G401 (cell line): ENCODE results near the gene CHIC2. TPM values are rescaled to one million over a fixed set of nuclear protein-coding genes. Genes with fewer than 3 reads are reported as not detected.

ENCODE experiments used
- DNase-seq: peaks from one replicate; pipeline ENCODE4 v3.0.0-alpha.2; 2015; ENCODE audit warnings: low spot score
- in situ Hi-C: cut with HindIII; loops from 2 replicates; pipeline ENCODE4 v1.10.0; 2016; ENCODE audit warnings: low sequenced_read_pairs, mixed read lengths
- total RNA-seq: library from RNA; depleted of rRNA; stranded (reverse); fragments of >200 nt; shearing (Covaris generic); gene quantifications from 2 replicates; pipeline ENCODE4 v1.2.3, GENCODE V29; 2014; rRNA removed

Gene CHIC2
- total RNA-seq, 1 experiment from 2014 or later = 27.4 TPM

DNA sequence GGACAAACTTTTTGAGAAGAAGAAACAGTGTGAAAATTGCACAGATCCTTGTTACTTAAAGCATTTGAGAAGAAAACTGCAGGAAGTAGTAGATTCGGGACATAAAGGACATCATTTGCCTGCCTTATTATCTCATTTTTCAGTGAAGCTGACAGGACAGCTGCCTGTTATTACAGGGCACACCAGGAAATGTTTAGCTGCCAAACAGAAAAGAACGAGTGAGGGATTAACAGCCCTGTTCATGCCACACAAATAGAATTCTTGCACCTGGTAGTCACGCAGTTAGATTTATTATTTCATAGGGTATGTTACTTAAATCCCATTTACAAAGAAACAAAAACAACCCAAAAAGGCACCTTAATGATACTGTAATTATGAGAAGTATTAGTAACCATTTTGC is 100.6 kb downstream of the CHIC2 start:
- in situ Hi-C loops = no loop called here

DNA sequence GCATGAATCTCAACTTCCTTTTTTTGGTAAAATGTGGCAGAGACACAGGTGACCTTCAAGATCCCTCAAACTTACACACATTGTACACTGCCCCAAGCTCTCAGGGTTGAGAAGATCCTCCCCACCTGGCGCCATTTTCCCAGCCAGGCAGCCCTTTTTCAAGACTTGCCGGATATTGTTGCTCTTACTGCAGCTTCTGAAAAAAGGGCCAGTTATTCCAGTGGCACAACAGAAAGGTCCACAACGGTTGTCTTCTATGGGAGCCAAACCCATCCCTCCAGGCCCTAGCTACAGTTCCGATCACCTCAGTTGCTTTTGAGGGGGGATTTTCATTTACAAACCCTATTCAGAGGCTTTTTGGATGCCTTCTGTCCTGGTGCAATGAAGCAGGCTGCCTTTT is 101.1 kb downstream of the CHIC2 start:
- no peak for DNase-seq
- in situ Hi-C loops = no loop called here

More for the DNA sequence above, 100.6 kb downstream of the CHIC2 start:
- no peak for DNase-seq

DNA sequence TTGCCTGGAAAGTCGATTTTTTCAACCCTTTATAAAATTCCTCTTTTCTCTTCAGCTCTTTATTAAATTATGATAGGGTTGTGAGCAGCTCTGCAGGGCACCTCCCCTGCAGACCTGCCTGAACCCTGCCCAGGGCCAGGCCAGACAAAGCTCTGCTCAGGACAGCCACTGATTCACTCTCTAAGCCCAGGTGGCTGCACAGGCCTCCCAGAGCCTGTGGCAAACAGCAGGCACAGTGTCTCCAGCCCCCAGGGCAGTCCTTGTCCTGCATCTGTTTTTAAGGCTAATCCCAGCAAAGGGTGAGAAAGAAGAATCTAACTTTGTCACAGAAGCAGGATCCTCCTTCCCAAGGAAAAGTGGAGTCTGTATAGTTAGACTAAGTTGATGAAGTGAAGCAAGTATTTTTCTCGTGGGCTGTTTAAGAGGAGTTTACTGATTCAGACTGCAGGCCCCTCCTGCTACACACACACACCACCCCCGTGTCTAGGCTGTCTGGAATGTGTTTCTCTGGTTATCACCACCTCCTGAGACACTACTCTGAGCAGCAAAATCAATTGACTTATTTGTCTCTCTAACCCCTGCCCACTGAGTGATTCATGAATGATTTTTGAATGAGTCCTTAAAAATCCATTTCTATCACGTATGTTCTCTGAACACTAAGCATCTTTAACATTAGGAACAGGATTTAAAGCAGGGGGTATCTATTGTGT is 101.7 kb downstream of the CHIC2 start:
- in situ Hi-C loops = no loop called here
- DNase-seq = no peak

GRCh38 chr4:53961351-53961750 is 103.1 kb downstream of the CHIC2 start:
- in situ Hi-C loops = no loop called here
- no peak for DNase-seq

DNA sequence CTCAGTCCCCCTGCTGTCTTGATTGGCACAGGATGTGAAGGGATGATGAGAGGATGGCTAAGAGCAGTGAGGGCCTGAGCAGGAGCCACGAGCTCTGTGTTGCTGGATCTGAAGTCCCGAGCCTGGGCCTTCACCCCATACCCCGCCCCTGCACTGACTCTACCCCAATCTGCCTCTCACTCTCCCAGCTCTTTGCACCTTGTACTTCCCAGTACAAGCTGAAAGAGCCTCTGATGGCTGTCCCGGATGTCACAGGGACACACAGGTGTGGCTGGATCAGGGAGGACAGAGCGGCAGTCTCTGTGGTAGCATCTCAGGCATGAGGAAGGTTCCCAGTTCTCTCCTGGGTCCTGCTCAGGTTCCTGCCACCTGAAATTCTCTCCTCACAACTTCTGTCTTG is 103.6 kb downstream of the CHIC2 start:
- in situ Hi-C loops = no loop called here
- DNase-seq = no peak

Other genes with a start within 250 kb of the CHIC2 start
- 6.8 and 12.8 TPM in 2 replicates for gene GSX2, start 35.6 kb upstream of the CHIC2 start, total RNA-seq
- 3.4 and 5.0 TPM in 2 replicates for gene PDGFRA, start 164.7 kb upstream of the CHIC2 start, total RNA-seq